Stimulated activated naive CD8-positive, alpha-beta T cell treated with anti-CD3 and anti-CD28 coated beads, Interleukin-15, Interleukin-2, amounts not matched to agents 100 ng/mL and 50 ng/mL, for 24 hours (primary cell): ENCODE data around the gene DMXL1.

Source experiments
- H3K27ac Mint-ChIP-seq: one replicate; pipeline ENCODE4 v1.8.0; 2021; ENCODE audit warnings: mild to moderate bottlenecking, mixed read lengths
- H3K27me3 Mint-ChIP-seq: one replicate; pipeline ENCODE4 v1.8.0; 2021; ENCODE audit warnings: mixed read lengths
- H3K36me3 Mint-ChIP-seq: one replicate; pipeline ENCODE4 v1.8.0; 2021; ENCODE audit warnings: low read depth, mixed read lengths
- H3K4me1 Mint-ChIP-seq: one replicate; pipeline ENCODE4 v1.8.0; 2021; ENCODE audit warnings: low read depth, mixed read lengths
- H3K4me3 Mint-ChIP-seq: one replicate; pipeline ENCODE4 v1.8.0; 2021; ENCODE audit warnings: mild to moderate bottlenecking, mixed read lengths
- H3K9me3 Mint-ChIP-seq: one replicate; pipeline ENCODE4 v1.8.0; 2021; ENCODE audit warnings: mixed read lengths

The DMXL1 gene

DNA sequence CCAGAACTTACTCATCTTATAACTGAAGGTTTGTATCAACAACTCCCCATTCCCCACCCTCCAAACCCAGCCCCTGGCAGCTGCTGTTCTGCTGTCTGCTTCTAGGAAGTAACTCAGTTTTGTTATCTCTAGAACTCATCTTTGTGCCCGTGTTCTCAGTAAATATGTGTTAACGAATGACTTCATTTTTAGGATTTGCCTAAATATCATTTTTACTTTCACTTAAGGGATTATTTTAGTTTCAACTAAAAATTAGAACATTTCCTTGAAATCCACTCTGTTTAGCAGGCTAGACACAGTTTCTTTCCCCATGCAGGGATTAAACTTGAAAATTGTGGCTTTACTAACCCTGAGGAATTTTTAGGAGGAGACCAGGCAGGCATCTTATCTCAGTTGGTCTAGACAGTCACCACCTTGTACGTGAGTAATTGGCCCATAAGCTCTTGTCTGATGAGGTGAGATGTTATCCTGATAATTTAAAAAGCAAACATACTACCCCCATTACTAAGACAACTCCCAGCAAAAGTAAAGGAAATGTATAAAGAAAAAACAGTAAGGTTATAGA lies 216.7 kb downstream of the DMXL1 start:
- Mint-ChIP-seq H3K36me3 (peaks cover 31% of the 10 kb centered on the region), H3K27ac (peak overlapping the region; percentile 92), H3K27me3 (no peaks in the 10 kb centered on the region)

DNA sequence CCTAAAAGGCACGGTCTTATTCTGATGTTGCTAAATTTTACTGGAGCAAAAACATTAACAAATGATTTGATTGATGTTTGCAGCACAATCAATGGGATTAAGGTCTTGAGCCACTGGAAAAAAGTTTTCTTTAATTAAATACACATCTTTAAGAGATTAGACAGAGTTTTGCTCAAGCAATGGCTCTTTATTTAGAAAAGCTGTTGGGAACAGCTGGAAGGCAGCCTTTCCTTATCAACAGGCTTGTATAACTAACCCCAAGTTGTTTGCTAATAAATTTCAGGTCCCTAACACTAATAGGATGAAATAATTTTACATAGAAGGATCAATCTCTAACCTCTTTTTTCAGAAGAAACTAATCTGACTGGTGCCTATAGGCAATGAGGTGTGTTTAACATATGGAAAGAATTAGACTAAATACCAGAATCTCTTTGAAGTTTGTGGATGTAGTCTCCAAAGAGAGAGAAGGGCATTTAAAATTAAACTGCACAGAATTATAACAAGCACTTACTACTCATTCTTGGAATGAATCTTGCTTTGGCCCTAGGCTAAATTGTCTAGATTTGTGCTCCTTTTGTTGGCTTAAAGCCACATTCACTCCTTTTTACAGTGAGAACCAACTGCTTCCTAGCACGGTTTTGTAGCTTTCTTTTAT lies 217.6 kb downstream of the DMXL1 start:
- Mint-ChIP-seq H3K4me1 (peaks cover 99% of the 10 kb centered on the region), H3K36me3 (peaks cover 29% of the 10 kb centered on the region), H3K9me3 (no peaks in the 10 kb centered on the region), H3K27ac (peak overlapping the region; percentile 92), H3K27me3 (no peaks in the 10 kb centered on the region), H3K4me3 (peak overlapping the region; percentile 66)

More for the DNA sequence above, 216.7 kb downstream of the DMXL1 start:
- no peaks in the 10 kb centered on the region for H3K9me3 Mint-ChIP-seq
- peaks cover 100% of the 10 kb centered on the region for H3K4me1 Mint-ChIP-seq
- H3K4me3 Mint-ChIP-seq: peak overlapping the region; percentile 61

DNA sequence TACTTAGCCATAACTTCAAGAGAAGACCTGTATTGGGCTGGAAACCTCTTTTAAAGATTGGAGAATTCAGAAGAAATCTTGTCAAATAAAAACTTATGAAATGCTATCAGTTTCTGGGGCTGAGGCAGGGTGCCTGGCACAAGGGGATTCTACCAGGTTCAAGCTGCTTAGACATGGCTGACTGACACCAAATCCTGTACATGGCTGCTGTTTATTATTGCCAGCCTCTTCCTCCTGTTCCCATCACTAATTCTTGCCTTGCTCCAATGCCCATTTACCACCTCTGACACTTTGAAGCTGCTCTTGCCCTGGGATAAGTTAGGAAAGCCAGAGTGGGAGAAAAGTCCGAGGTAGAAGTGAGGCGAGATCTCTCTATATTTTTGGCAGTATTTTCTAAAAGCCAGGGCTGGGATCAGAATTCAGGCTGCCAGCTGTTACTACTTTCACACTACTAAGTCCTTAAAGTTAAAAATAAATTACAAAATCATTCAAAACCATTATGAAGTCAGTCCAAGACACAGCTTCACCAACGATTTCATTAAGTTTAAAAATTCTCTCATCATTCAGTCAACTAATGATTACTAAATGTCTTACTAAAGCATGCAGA lies 218.7 kb downstream of the DMXL1 start:
- no peaks in the 10 kb centered on the region for H3K9me3 Mint-ChIP-seq
- peaks cover 91% of the 10 kb centered on the region for H3K4me1 Mint-ChIP-seq
- peaks cover 28% of the 10 kb centered on the region for H3K36me3 Mint-ChIP-seq
- H3K27me3 Mint-ChIP-seq: no peaks in the 10 kb centered on the region
- H3K27ac Mint-ChIP-seq: peak overlapping the region; percentile 92
- H3K4me3 Mint-ChIP-seq: peak overlapping the region; percentile 66

DNA sequence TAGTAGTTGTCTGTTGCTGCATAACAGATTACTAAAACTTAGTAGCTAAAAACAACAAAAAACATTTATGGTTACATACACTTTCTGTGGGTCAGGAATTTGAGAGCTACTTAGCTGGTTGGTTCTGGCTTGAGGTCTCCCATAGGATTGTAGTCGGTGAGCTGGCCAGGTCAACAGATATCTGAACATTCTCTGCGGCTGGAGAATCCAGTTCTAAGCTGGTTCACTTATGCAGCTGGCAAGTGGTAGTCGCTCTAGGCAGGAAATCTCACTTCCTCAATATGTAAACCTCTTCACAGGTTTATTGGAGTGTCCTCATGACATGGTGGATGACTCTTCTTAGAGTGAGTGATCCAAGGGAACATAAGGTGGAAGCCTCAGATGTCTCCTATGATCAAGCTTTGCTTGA lies 219.3 kb downstream of the DMXL1 start:
- H3K9me3 Mint-ChIP-seq: no peaks in the 10 kb centered on the region

DNA sequence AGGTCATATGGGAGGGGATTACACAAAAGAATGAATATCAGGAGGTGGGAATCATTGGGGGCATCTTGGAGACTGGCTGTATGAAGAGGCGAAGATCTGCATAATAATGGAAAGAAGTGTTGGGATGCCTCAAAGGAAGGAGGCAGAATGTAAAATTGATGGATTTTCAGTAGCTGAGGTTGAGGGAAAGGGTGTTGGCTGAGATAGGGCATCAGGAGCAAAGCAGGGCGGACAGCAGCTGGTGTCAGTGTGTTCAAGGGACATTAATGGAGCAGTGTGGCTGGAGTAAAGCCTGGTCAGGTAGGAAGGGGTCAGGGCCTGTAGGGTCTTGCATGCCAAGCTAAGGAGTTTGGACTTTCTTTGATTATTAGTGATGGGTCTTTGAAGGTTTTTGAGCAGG lies 219.7 kb downstream of the DMXL1 start:
- Mint-ChIP-seq H3K27me3 (no peaks in the 10 kb centered on the region), H3K4me3 (peak overlapping the region; percentile 65), H3K9me3 (no peaks in the 10 kb centered on the region), H3K4me1 (peaks cover 81% of the 10 kb centered on the region), H3K27ac (peak overlapping the region; percentile 92), H3K36me3 (peaks cover 24% of the 10 kb centered on the region)

More for the DNA sequence above, 219.3 kb downstream of the DMXL1 start:
- Mint-ChIP-seq H3K4me1 (peaks cover 86% of the 10 kb centered on the region), H3K36me3 (peaks cover 24% of the 10 kb centered on the region), H3K4me3 (peak overlapping the region; percentile 65), H3K27ac (peak overlapping the region; percentile 92), H3K27me3 (no peaks in the 10 kb centered on the region)

DNA sequence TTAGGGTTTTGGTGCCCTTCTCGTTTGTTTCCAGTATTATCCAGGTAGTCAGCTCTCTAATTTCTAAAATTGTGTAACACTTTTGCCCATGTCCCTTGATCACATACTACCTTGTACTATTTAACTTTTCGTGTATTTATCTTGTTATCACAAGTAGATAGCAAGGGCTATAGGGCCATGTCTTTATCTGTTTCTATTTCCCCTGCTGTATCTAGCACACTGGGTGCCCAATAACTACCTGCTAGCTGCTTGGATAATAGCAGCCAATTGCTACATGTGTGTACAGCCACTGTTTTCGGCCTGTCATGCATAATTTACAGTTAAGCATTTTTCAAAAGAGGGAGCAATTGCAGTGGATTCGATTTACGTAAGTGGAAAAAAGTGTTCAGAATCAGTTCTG lies 220.2 kb downstream of the DMXL1 start:
- Mint-ChIP-seq H3K27me3 (no peaks in the 10 kb centered on the region), H3K27ac (peak overlapping the region; percentile 92), H3K36me3 (peaks cover 24% of the 10 kb centered on the region), H3K4me1 (peaks cover 77% of the 10 kb centered on the region), H3K4me3 (peak overlapping the region; percentile 65), H3K9me3 (no peaks in the 10 kb centered on the region)

DNA sequence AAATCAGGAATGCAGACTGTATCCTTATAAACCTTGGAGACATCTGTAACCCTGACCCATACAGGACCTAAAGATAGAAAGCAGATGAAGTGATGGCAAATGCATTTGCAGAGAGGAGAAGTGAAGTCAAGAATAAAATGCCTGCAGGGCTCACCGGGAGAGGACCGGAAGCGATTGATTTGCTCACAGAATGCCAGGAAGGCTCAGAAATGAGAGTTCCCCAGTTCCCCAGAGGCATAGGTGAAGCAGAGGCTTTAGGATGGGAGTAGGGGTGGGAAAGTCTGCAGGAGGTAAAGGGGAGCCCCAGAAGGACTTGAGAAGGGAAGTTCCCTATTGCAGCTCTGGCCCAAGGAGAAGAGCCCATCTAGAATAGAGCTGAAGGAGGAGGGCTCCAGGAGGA lies 221.0 kb downstream of the DMXL1 start:
- Mint-ChIP-seq H3K4me3 (peak overlapping the region; percentile 51), H3K9me3 (no peaks in the 10 kb centered on the region), H3K27me3 (no peaks in the 10 kb centered on the region), H3K4me1 (peaks cover 69% of the 10 kb centered on the region), H3K27ac (peak overlapping the region; percentile 78), H3K36me3 (peaks cover 24% of the 10 kb centered on the region)

DNA sequence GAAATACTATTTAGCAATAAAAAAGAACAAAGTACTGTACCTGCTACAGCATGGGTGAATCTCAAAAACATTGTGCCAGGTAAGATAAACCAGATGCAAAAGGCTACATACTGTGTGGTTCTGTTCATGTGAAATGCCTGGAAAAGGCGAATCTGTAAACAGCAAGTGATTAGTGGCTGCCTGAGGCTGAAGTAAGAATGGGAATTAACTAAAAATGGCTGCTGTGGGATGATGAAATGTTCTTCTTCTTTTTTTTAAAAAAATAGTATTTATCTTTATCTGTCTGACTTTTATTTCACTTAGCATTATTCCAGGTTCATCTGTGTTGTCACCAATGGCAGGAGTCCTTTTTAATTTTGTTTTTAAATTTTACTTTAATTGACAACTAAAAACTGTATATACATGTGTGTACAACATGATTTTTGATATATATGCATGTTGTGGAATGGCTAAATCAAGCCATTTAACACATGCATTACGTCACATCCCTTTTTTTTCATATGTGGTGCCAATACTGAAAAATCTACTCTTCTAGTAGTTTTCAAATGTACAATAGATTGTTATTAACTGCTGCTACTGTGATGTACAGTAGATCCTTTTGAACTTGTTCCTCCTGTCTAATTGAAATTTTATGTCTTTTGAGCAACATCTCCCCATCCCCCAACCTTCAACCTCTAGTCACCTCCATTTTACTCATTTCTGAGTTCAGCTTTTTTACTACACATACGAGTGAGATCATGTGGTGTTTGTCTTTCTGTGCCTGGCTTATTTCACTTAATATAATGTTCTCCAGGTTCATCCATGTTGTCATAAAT lies 222.0 kb downstream of the DMXL1 start:
- Mint-ChIP-seq H3K27me3 (no peaks in the 10 kb centered on the region), H3K4me3 (no peak overlapping the region), H3K9me3 (no peaks in the 10 kb centered on the region), H3K27ac (peak overlapping the region; percentile 50), H3K36me3 (peaks cover 24% of the 10 kb centered on the region), H3K4me1 (peaks cover 69% of the 10 kb centered on the region)

DNA sequence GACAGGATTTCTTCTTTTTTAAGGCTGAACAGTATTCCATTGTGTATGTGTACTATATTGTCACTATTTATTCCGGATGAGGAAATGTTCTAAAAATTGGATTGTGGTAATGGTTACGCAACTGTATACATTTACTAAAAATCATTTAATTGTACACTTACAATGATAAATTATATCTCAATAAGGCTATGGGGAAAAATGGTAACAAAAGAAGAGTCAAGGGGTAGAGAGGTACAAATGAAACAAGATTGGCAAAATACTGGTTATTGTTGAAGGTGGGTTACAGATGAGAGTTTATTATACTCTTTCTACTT lies 222.6 kb downstream of the DMXL1 start:
- no peaks in the 10 kb centered on the region for H3K27me3 Mint-ChIP-seq
- H3K4me3 Mint-ChIP-seq: no peak overlapping the region
- H3K9me3 Mint-ChIP-seq: no peaks in the 10 kb centered on the region
- H3K36me3 Mint-ChIP-seq: peaks cover 24% of the 10 kb centered on the region
- H3K27ac Mint-ChIP-seq: peak overlapping the region; percentile 2
- H3K4me1 Mint-ChIP-seq: peaks cover 66% of the 10 kb centered on the region
